ENCODE measurements around the gene FSCN2. TPM values are rescaled to one million over a fixed set of nuclear protein-coding genes. Genes with fewer than 3 reads are reported as not detected.

FSCN2 gene
- total RNA-seq, 1 experiment from 2014 or later = 0.31 TPM

- TF ChIP-seq USF2 (CRISPR knock-in tag; IDR thresholded peaks at IDR 0.05) (peak; percentile 85), ZNF416 (CRISPR knock-in tag; IDR thresholded peaks at IDR 0.05) (0 out of 2 replicates have a peak, but pooled peaks have one; percentile 10), USF1 (CRISPR knock-in tag; IDR thresholded peaks at IDR 0.05) (peak; percentile 72; the same call in 1 of the 2 replicates), TEAD4 (CRISPR knock-in tag; IDR thresholded peaks at IDR 0.05) (0 out of 2 replicates have a peak, but pooled peaks have one; percentile 30), NR3C1 (CRISPR knock-in tag; conservative IDR thresholded peaks at IDR 0.05; ENCODE audit: low read depth) (no peak), SP1 (CRISPR knock-in tag; conservative IDR thresholded peaks at IDR 0.05) (peak; percentile 55), ZNF219 (CRISPR knock-in tag; IDR thresholded peaks at IDR 0.05; ENCODE audit: borderline replicate concordance) (no peak; the same call in 1 of the 2 replicates), E2F5 (CRISPR knock-in tag; IDR thresholded peaks at IDR 0.05) (0 out of 2 replicates have a peak, but pooled peaks have one; percentile 4), MAX (CRISPR knock-in tag; IDR thresholded peaks at IDR 0.05) (peak; percentile 16; the same call in 1 of the 2 replicates), IRF1 (CRISPR knock-in tag; IDR thresholded peaks at IDR 0.05) (no peak), HMGA2 (CRISPR knock-in tag; IDR thresholded peaks at IDR 0.05) (no peak), ARID4B (CRISPR knock-in tag; IDR thresholded peaks at IDR 0.05; ENCODE audit: borderline replicate concordance) (peak; percentile 43; the same call in 1 of the 2 replicates), KAT7 (CRISPR knock-in tag; IDR thresholded peaks at IDR 0.05; ENCODE audit: borderline replicate concordance) (0 out of 2 replicates have a peak, but pooled peaks have one; percentile 35)
These were observed 15.4 kb upstream of the FSCN2 start, which contains the start of gene ACTG1 (continued) for GRCh38 chr17:81512562-81513371.

GRCh38 chr17:81513372-81513752 lies 14.8 kb upstream of the FSCN2 start:
- Mint-ChIP-seq H3K27ac (peak overlapping the region; percentile 91), H3K9me3 (no peaks in the 10 kb centered on the region), H3K36me3 (peaks cover 38% of the 10 kb centered on the region), H3K27me3 (ENCODE audit: low read depth) (peaks cover 16% of the 10 kb centered on the region), H3K4me3 (peak overlapping the region; percentile 75), H3K4me1 (peaks cover 47% of the 10 kb centered on the region)
- ChIA-PET CTCF (interaction anchor here (1.0 to 3.6 kb wide), 7 partner anchors 10 to 258 kb away, joined by 3 to 27 read pairs (median 4); partner anchors contain the start of gene FAAP100), POLR2A (interaction anchor here (0.9 to 2.3 kb wide), 8 partner anchors 10 to 118 kb away, joined by 3 to 12 read pairs (median 6); partner anchors contain the start of genes BAHCC1 and FAAP100)
- TF ChIP-seq TP53 (CRISPR knock-in tag; IDR thresholded peaks at IDR 0.05) (no peak), ZNF423 (CRISPR knock-in tag; IDR thresholded peaks at IDR 0.05) (peak; percentile 0; the same call in 1 of the 2 replicates), SOX15 (CRISPR knock-in tag; IDR thresholded peaks at IDR 0.05) (no peak)
- DNase-seq (ENCODE audit: low spot score) (peak; percentile 83), ATAC-seq (peak; percentile 15)
